ENCODE results near the gene CDK19.

DNA sequence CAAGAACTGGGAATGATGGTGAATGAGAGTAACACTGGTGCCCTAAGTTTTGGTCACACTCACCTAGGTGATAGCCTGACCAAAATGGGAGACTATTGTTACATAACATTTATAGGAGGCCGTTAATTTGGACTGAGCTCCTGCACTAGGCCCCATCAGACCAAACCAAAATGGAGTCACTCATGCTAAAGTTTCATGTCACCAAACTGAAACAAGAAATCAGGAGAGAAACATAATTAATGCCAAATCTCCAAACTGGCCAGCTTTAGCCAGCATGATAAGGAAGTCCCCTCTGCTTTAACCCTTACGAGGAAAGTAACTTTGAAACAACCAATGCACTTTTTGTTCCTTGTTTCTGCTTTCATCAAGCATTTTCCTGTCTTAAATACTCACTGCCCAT lies 227.9 kb downstream of the CDK19 start:
- TF ChIP-seq, protein P1, sequence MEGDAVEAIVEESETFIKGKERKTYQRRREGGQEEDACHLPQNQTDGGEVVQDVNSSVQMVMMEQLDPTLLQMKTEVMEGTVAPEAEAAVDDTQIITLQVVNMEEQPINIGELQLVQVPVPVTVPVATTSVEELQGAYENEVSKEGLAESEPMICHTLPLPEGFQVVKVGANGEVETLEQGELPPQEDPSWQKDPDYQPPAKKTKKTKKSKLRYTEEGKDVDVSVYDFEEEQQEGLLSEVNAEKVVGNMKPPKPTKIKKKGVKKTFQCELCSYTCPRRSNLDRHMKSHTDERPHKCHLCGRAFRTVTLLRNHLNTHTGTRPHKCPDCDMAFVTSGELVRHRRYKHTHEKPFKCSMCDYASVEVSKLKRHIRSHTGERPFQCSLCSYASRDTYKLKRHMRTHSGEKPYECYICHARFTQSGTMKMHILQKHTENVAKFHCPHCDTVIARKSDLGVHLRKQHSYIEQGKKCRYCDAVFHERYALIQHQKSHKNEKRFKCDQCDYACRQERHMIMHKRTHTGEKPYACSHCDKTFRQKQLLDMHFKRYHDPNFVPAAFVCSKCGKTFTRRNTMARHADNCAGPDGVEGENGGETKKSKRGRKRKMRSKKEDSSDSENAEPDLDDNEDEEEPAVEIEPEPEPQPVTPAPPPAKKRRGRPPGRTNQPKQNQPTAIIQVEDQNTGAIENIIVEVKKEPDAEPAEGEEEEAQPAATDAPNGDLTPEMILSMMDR (IDR thresholded peaks at IDR 0.05), result no peak
- TF ChIP-seq EP300 (IDR thresholded peaks at IDR 0.05), result no peak

Data from upper lobe of left lung (tissue), 4 donors.